ENCODE results near the gene LORICRIN. TPM values are rescaled to one million over a fixed set of nuclear protein-coding genes. Genes with fewer than 3 reads are reported as not detected.

The LORICRIN gene
- total RNA-seq (not detected), polyA plus RNA-seq (ENCODE audit: insufficient read length in 6 of 6) (not detected)
- long read RNA-seq, donor 1: 0 reads
- long read RNA-seq, donor 2: 0 reads
- long read RNA-seq, donor 3: 0 reads
- long read RNA-seq, donor 4: 0 reads
- long read RNA-seq, donor 5: 0 reads
- long read RNA-seq, donor 6: 0 reads
- long read RNA-seq, donor 7: 0 reads
- long read RNA-seq, donor 8: 0 reads
- long read RNA-seq, donor 9: 0 reads
- long read RNA-seq, donor 10: 0 reads
- long read RNA-seq, donor 11: 0 reads
- long read RNA-seq, donor 12: 0 reads

DNA sequence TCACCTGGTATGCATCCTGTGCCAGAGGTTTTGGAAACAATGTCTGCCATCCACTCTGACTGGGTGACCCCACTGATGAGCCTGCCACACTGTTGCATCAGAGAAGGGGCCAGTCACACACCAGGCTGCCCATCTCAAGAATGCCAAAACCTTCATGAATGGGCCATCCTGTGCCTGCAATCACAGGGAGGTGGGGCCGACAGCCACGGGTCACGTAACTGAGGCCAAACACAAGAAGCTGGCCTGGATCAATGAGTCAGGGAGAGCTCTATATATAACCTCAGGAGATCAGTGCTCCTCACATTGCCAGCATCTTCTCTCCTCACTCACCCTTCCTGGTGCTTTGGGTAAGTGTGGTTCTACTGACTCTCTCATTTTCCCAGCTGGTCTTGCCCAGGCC lies at the start of gene LORICRIN:
Gene LORICRIN (plus strand): TSS at position 301 of the 400 bp plus-strand sequence. CDS start 1,263 bp downstream, outside the sequence.
- intact Hi-C loops (cut with DNase I): no loop called here
- H3K27me3 ChIP-seq: peaks cover 37 to 66% of the 10 kb centered on the region in 2 donors
- TF ChIP-seq, protein P1, sequence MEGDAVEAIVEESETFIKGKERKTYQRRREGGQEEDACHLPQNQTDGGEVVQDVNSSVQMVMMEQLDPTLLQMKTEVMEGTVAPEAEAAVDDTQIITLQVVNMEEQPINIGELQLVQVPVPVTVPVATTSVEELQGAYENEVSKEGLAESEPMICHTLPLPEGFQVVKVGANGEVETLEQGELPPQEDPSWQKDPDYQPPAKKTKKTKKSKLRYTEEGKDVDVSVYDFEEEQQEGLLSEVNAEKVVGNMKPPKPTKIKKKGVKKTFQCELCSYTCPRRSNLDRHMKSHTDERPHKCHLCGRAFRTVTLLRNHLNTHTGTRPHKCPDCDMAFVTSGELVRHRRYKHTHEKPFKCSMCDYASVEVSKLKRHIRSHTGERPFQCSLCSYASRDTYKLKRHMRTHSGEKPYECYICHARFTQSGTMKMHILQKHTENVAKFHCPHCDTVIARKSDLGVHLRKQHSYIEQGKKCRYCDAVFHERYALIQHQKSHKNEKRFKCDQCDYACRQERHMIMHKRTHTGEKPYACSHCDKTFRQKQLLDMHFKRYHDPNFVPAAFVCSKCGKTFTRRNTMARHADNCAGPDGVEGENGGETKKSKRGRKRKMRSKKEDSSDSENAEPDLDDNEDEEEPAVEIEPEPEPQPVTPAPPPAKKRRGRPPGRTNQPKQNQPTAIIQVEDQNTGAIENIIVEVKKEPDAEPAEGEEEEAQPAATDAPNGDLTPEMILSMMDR (IDR thresholded peaks at IDR 0.05): no peak
- no peaks in the 10 kb centered on the region for H3K9me3 ChIP-seq
- no peak for DNase-seq
- no peak for ATAC-seq
- H3K27ac ChIP-seq: no peak within 1 kb of the TSS
- no peak within 1 kb of the TSS for H3K4me3 ChIP-seq
- no peaks in the 10 kb centered on the region for H3K36me3 ChIP-seq
- peaks cover 5 to 8% of the 10 kb centered on the region in 2 donors for H3K4me1 ChIP-seq

- no peak overlapping the region for H3K4me3 ChIP-seq
- no peak for DNase-seq
- peaks cover 0 to 37% of the 10 kb centered on the region in 2 donors for H3K27me3 ChIP-seq
- intact Hi-C loops (cut with DNase I): no loop called here
- H3K4me1 ChIP-seq: no peaks in the 10 kb centered on the region
- H3K36me3 ChIP-seq: no peaks in the 10 kb centered on the region
- TF ChIP-seq, protein P1 (IDR thresholded peaks at IDR 0.05): no peak
- H3K9me3 ChIP-seq: no peaks in the 10 kb centered on the region
- ATAC-seq: no peak
- no peak overlapping the region for H3K27ac ChIP-seq
Observed at GRCh38 chr1:153210206-153210605, 49.3 kb upstream of the LORICRIN start.

DNA sequence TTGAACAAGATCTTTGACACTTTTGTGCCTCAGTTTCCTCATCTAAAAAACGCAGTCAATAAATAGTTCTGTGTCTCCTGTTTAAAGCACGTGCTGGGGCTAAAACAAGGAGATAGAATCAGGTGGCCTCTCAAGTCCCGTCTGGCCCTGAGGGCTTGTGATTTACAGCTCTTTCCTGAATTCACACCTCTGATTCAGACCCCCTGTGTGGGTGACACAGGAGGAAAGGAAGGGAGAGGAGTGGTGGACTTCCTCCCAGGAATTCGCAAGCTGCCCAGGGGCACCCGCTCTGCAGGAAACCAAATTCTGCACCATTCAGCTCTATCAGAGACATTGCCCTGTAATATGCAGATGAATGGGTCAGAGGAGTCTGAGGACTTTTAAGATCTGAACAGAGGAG lies 47.3 kb upstream of the LORICRIN start:
- ATAC-seq (no peak), DNase-seq (no peak)
- no peak overlapping the region for H3K27ac ChIP-seq
- no peaks in the 10 kb centered on the region for H3K9me3 ChIP-seq
- no peaks in the 10 kb centered on the region for H3K4me1 ChIP-seq
- no peak overlapping the region for H3K4me3 ChIP-seq
- H3K27me3 ChIP-seq: peaks cover 0 to 27% of the 10 kb centered on the region in 2 donors
- TF ChIP-seq, protein P1 (IDR thresholded peaks at IDR 0.05): no peak
- H3K36me3 ChIP-seq: no peaks in the 10 kb centered on the region
- intact Hi-C loops (cut with DNase I): no loop called here

- ATAC-seq (no peak), DNase-seq (no peak)
- no peaks in the 10 kb centered on the region for H3K9me3 ChIP-seq
- TF ChIP-seq, protein P1 (IDR thresholded peaks at IDR 0.05): no peak
- no peaks in the 10 kb centered on the region for H3K4me1 ChIP-seq
- intact Hi-C loops (cut with DNase I): no loop called here
- peaks cover 0 to 19% of the 10 kb centered on the region in 2 donors for H3K27me3 ChIP-seq
- H3K36me3 ChIP-seq: no peaks in the 10 kb centered on the region
- no peak overlapping the region for H3K4me3 ChIP-seq
- no peak overlapping the region for H3K27ac ChIP-seq
Observed at GRCh38 chr1:153213519-153213918, 46.0 kb upstream of the LORICRIN start.

DNA sequence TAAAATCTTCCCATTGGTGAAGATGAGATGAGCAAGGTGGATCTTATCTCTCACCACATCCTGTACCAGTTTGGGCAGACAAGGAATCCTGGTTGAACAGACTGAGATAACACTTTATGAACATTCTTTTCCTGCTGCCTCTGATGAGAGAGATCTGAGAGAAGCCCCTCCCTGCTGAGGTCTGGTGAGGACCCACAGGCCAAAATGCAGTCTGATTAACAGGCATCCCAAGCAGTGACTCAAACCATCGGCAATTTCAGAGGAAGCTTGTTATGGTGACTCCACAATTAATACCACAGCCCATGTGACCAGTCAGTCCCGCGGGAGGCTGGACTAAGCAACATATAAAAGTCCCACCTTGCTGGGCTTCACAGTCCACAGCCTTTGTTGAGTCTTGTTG lies 42.3 kb upstream of the LORICRIN start, which contains the start of gene PRR9:
Gene PRR9 (plus strand): TSS at position 373 of the 400 bp plus-strand sequence. CDS start 561 bp downstream, outside the sequence.
- Histone ChIP-seq H3K27ac (no peak within 1 kb of the TSS), H3K9me3 (no peaks in the 10 kb centered on the region), H3K4me3 (no peak within 1 kb of the TSS), H3K27me3 (peaks cover 0 to 6% of the 10 kb centered on the region in 2 donors), H3K36me3 (no peaks in the 10 kb centered on the region), H3K4me1 (no peaks in the 10 kb centered on the region)
- TF ChIP-seq, protein P1 (IDR thresholded peaks at IDR 0.05): no peak
- ATAC-seq: no peak
- no peak for DNase-seq
- intact Hi-C loops (cut with DNase I): no loop called here

All from left lung (tissue), 14 donors.